Endothelial cell (in vitro differentiated cells): Measurements from ENCODE around the gene TMEM45A. TPM values are rescaled to one million over a fixed set of nuclear protein-coding genes. Genes with fewer than 3 reads are reported as not detected.

ENCODE experiments used
- DNase-seq: peaks from one replicate; pipeline ENCODE4 v3.0.0; 2021; ENCODE audit warnings: low spot score
- H3K27ac Mint-ChIP-seq: one replicate; pipeline ENCODE4 v1.8.0; 2021; ENCODE audit warnings: mixed read lengths, inconsistent platforms; ENCODE audit not compliant: unreplicated experiment
- H3K27me3 Mint-ChIP-seq: one replicate; pipeline ENCODE4 v1.8.0; 2021; ENCODE audit warnings: mild to moderate bottlenecking, moderate library complexity, mixed read lengths, inconsistent platforms; ENCODE audit not compliant: unreplicated experiment
- H3K36me3 Mint-ChIP-seq: one replicate; pipeline ENCODE4 v1.8.0; 2021; ENCODE audit warnings: mild to moderate bottlenecking, low read depth, mixed read lengths, inconsistent platforms; ENCODE audit not compliant: unreplicated experiment
- H3K4me1 Mint-ChIP-seq: one replicate; pipeline ENCODE4 v1.8.0; 2021; ENCODE audit warnings: mild to moderate bottlenecking, mixed read lengths, inconsistent platforms; ENCODE audit not compliant: unreplicated experiment
- H3K4me3 Mint-ChIP-seq: one replicate; pipeline ENCODE4 v1.8.0; 2021; ENCODE audit warnings: mild to moderate bottlenecking, mixed read lengths, inconsistent platforms; ENCODE audit not compliant: unreplicated experiment
- H3K9me3 Mint-ChIP-seq: one replicate; pipeline ENCODE4 v1.8.0; 2021; ENCODE audit warnings: mixed read lengths, inconsistent platforms; ENCODE audit not compliant: unreplicated experiment
- total RNA-seq: library from RNA; stranded (reverse); fragmentation: NEBNext Ultra II Directional; extraction: Animal tissue kit (Norgen Biotek cat#: 25700); gene quantifications from one replicate; pipeline ENCODE4 v1.2.1, GENCODE V29; 2021; ENCODE audit not compliant: unreplicated experiment
- TF ChIP-seq, protein P1 (sequence below): fragments of 200-600 bp; sonication (generic); IDR thresholded peaks from one replicate; pipeline ENCODE4 v1.5.0; 2021; ENCODE audit warnings: antibody characterized with exemption; ENCODE audit not compliant: unreplicated experiment

Gene TMEM45A
- total RNA-seq, 1 donor from 2014 or later: 7.6 TPM

DNA sequence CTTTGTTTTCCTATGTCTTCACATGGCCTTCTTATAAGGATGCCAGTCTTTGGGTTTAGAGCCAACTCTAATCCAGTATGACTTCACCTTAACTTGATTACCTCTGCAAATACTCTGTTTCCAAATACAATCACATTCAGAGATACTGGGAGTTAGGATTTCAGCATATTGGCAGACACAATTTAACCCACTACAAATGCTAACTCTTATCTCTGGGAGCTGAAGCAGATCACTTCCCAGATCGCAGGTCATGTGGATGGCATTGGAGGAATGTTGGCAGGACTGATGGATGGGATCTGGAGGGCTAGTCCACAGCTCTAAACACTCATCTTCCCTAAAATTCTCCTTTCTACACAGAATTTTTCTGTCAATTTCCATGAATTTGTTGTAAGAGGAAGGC lies 70.8 kb downstream of the TMEM45A start:
- Mint-ChIP-seq H3K36me3 (no peaks in the 10 kb centered on the region), H3K4me3 (no peak overlapping the region), H3K27me3 (no peaks in the 10 kb centered on the region), H3K4me1 (peaks cover 4% of the 10 kb centered on the region), H3K27ac (no peak overlapping the region), H3K9me3 (no peaks in the 10 kb centered on the region)
- TF ChIP-seq, protein P1, sequence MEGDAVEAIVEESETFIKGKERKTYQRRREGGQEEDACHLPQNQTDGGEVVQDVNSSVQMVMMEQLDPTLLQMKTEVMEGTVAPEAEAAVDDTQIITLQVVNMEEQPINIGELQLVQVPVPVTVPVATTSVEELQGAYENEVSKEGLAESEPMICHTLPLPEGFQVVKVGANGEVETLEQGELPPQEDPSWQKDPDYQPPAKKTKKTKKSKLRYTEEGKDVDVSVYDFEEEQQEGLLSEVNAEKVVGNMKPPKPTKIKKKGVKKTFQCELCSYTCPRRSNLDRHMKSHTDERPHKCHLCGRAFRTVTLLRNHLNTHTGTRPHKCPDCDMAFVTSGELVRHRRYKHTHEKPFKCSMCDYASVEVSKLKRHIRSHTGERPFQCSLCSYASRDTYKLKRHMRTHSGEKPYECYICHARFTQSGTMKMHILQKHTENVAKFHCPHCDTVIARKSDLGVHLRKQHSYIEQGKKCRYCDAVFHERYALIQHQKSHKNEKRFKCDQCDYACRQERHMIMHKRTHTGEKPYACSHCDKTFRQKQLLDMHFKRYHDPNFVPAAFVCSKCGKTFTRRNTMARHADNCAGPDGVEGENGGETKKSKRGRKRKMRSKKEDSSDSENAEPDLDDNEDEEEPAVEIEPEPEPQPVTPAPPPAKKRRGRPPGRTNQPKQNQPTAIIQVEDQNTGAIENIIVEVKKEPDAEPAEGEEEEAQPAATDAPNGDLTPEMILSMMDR: no peak
- no peak for DNase-seq

- peaks cover 4% of the 10 kb centered on the region for H3K4me1 Mint-ChIP-seq
- H3K9me3 Mint-ChIP-seq: no peaks in the 10 kb centered on the region
- no peak for DNase-seq
- H3K4me3 Mint-ChIP-seq: no peak overlapping the region
- H3K36me3 Mint-ChIP-seq: no peaks in the 10 kb centered on the region
- H3K27ac Mint-ChIP-seq: no peak overlapping the region
- TF ChIP-seq, protein P1: no peak
- H3K27me3 Mint-ChIP-seq: no peaks in the 10 kb centered on the region
Measured at GRCh38 chr3:100563652-100564211, 71.3 kb downstream of the TMEM45A start.

- H3K9me3 Mint-ChIP-seq: no peaks in the 10 kb centered on the region
Measured at GRCh38 chr3:100570811-100571210, 78.4 kb downstream of the TMEM45A start.

DNA sequence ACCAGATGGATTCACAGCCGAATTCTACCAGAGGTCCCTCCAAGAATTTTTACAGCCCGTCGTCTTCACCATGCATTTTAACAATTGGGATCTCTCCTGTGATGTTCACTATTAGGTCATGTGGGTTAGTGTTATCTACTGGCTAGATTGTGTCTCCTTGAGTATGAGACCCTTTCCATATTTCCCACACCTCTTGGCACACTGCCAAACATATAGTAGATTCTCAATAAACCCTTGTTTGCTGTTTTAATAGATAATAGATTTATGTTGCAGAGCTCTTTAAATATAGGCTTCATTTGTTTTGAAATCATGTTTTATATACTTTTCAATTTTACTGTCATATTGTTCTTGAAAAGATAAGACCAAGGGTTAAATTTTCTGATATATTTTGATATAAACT lies 82.1 kb downstream of the TMEM45A start:
- no peaks in the 10 kb centered on the region for H3K27me3 Mint-ChIP-seq
- H3K36me3 Mint-ChIP-seq: no peaks in the 10 kb centered on the region
- TF ChIP-seq, protein P1: no peak
- no peak overlapping the region for H3K27ac Mint-ChIP-seq
- H3K9me3 Mint-ChIP-seq: no peaks in the 10 kb centered on the region
- no peaks in the 10 kb centered on the region for H3K4me1 Mint-ChIP-seq
- no peak for DNase-seq
- H3K4me3 Mint-ChIP-seq: no peak overlapping the region

More at GRCh38 chr3:100570811-100571210, 78.4 kb downstream of the TMEM45A start:
- H3K36me3 Mint-ChIP-seq: no peaks in the 10 kb centered on the region
- no peak overlapping the region for H3K27ac Mint-ChIP-seq
- DNase-seq: no peak
- TF ChIP-seq, protein P1: no peak
- no peaks in the 10 kb centered on the region for H3K4me1 Mint-ChIP-seq
- H3K4me3 Mint-ChIP-seq: no peak overlapping the region
- H3K27me3 Mint-ChIP-seq: no peaks in the 10 kb centered on the region

- H3K27ac Mint-ChIP-seq: no peak overlapping the region
- no peak for DNase-seq
- no peaks in the 10 kb centered on the region for H3K4me1 Mint-ChIP-seq
- TF ChIP-seq, protein P1: no peak
- H3K9me3 Mint-ChIP-seq: no peaks in the 10 kb centered on the region
- no peaks in the 10 kb centered on the region for H3K27me3 Mint-ChIP-seq
- H3K4me3 Mint-ChIP-seq: no peak overlapping the region
- H3K36me3 Mint-ChIP-seq: no peaks in the 10 kb centered on the region
Measured at GRCh38 chr3:100575704-100576103, 83.3 kb downstream of the TMEM45A start.
